Bone marrow (tissue), 2 donors: ENCODE measurements around the gene PPIC.

Experiments
- DNase-seq, 2 donors: peaks; one replicate each; lab custom pipeline; 2025; lab: John Stamatoyannopoulos, UW

PPIC gene

GRCh38 chr5:123036391-123037103 lies at the start of gene PPIC:
TSS of gene PPIC (minus strand) at chr5:123036725. CDS start at chr5:123036625, 100 bp downstream.
- DNase-seq, result peak in 1 of 2 donors; percentile 34

- DNase-seq, result no peak
Observed at GRCh38 chr5:123085638-123086286, 49.2 kb upstream of the PPIC start.

- DNase-seq, result no peak
Observed at GRCh38 chr5:123084730-123085605, 48.4 kb upstream of the PPIC start.

GRCh38 chr5:123083298-123083697 lies 46.8 kb upstream of the PPIC start:
- no peak for DNase-seq

- DNase-seq, result no peak
Observed at GRCh38 chr5:123080215-123080614, 43.7 kb upstream of the PPIC start.

GRCh38 chr5:123075521-123076163 lies 39.1 kb upstream of the PPIC start:
- DNase-seq, result no peak

- no peak for DNase-seq
Observed at GRCh38 chr5:123068368-123068938, 31.9 kb upstream of the PPIC start.

- DNase-seq, result no peak
Observed at GRCh38 chr5:123066016-123066415, 29.5 kb upstream of the PPIC start.

GRCh38 chr5:123059455-123059854 lies 22.9 kb upstream of the PPIC start:
- DNase-seq, result no peak

GRCh38 chr5:123051206-123051605 lies 14.7 kb upstream of the PPIC start:
- no peak for DNase-seq

GRCh38 chr5:123047706-123048105 lies 11.2 kb upstream of the PPIC start:
- no peak for DNase-seq

GRCh38 chr5:123046222-123046621 lies 9.7 kb upstream of the PPIC start:
- DNase-seq, result no peak

GRCh38 chr5:123044926-123045617 lies 8.5 kb upstream of the PPIC start:
- DNase-seq, result no peak

GRCh38 chr5:123039673-123040072 lies 3.1 kb upstream of the PPIC start:
- no peak for DNase-seq

- no peak for DNase-seq
Observed at GRCh38 chr5:123037104-123037418, 536 bp upstream of the PPIC start.

- no peak for DNase-seq
Observed at GRCh38 chr5:123035918-123036390, 571 bp downstream of the PPIC start.

GRCh38 chr5:123035360-123035917 lies 1.1 kb downstream of the PPIC start:
- DNase-seq, result no peak

GRCh38 chr5:123033157-123033671 lies 3.3 kb downstream of the PPIC start:
- no peak for DNase-seq

GRCh38 chr5:123028222-123028621 lies 8.3 kb downstream of the PPIC start:
- no peak for DNase-seq

- no peak for DNase-seq
Observed at GRCh38 chr5:123014689-123015088, 21.8 kb downstream of the PPIC start.

GRCh38 chr5:123012321-123012720 lies 24.2 kb downstream of the PPIC start:
- DNase-seq, result no peak
